ENCODE results near the gene ABHD16A. TPM values are rescaled to one million over a fixed set of nuclear protein-coding genes. Genes with fewer than 3 reads are reported as not detected.

ABHD16A gene
- polyA plus RNA-seq, 4 donors: 34.6 to 63.8 (median 50.3) TPM

DNA sequence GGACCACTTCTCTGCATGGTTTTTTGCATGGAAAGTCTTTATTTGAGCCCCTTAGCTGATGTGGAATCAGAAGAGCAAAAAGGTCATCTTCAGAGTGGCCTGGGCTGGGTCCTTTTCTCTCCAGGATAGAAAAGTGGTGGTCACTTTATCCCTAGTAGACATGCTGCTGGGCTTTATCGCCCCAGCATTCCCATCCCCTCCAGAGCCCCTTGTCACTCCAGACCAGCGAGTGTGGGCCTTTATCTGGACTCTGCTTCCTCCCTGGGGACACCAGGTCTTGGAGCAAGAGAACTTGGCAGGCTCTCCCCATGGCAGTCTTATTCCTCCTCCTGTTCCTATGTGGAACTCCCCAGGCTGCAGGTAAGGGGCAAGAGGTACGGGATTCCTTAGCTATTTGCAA, 3.5 kb upstream of the ABHD16A start, which contains the start of gene LY6G6F:
Gene LY6G6F (plus strand): TSS at position 268 of the 400 bp plus-strand sequence. CDS start 41 bp downstream, at position 309.
- no peaks in the 10 kb centered on the region for H3K9me3 ChIP-seq (ENCODE audit: control insufficient read depth in 2 of 2, insufficient read depth in 1 of 2, low read depth in 1 of 2, low read length in 1 of 2)
- FAIRE-seq (no peak), DNase-seq (no peak)
- no peak within 1 kb of the TSS for H3K27ac ChIP-seq (ENCODE audit: low read depth in 1 of 3, low read length in 2 of 3)
- 60 to 68% (median 65%) methylated on average over 3 of the region's 3 CpGs for WGBS, 3 donors
- no peak within 1 kb of the TSS for H3K4me3 ChIP-seq (ENCODE audit: low read depth in 1 of 3, low read length in 3 of 3)
- peaks cover 2 to 16% (median 4%) of the 10 kb centered on the region in 3 donors for H3K4me1 ChIP-seq (ENCODE audit: control insufficient read depth in 3 of 3, insufficient read depth in 2 of 3, low read depth in 1 of 3, low read length in 2 of 3)
- H3K36me3 ChIP-seq (ENCODE audit: control insufficient read depth in 3 of 3, insufficient read depth in 2 of 3, low read depth in 1 of 3, low read length in 3 of 3): peaks cover 0 to 8% (median 0%) of the 10 kb centered on the region in 3 donors
- H3K27me3 ChIP-seq (ENCODE audit: control insufficient read depth in 3 of 3, insufficient read depth in 3 of 3, low read length in 3 of 3): no peaks in the 10 kb centered on the region

GRCh38 chr6:31705931-31706330, 2.8 kb upstream of the ABHD16A start:
- Histone ChIP-seq H3K36me3 (ENCODE audit: control insufficient read depth in 3 of 3, insufficient read depth in 2 of 3, low read depth in 1 of 3, low read length in 3 of 3) (peaks cover 0 to 11% (median 0%) of the 10 kb centered on the region in 3 donors), H3K4me3 (ENCODE audit: low read depth in 1 of 3, low read length in 3 of 3) (no peak overlapping the region), H3K4me1 (ENCODE audit: control insufficient read depth in 3 of 3, insufficient read depth in 2 of 3, low read depth in 1 of 3, low read length in 2 of 3) (peaks cover under 1 to 19% (median 2%) of the 10 kb centered on the region in 3 donors), H3K9me3 (ENCODE audit: control insufficient read depth in 2 of 2, insufficient read depth in 1 of 2, low read depth in 1 of 2, low read length in 1 of 2) (no peaks in the 10 kb centered on the region), H3K27me3 (ENCODE audit: control insufficient read depth in 3 of 3, insufficient read depth in 3 of 3, low read length in 3 of 3) (no peaks in the 10 kb centered on the region), H3K27ac (ENCODE audit: low read depth in 1 of 3, low read length in 2 of 3) (no peak overlapping the region)
- FAIRE-seq: no peak
- DNase-seq: no peak
- WGBS, 3 donors: 89 to 90% (median 90%) methylated on average over 5 to 6 of the region's 6 CpGs

GRCh38 chr6:31702405-31702818, 712 bp downstream of the ABHD16A start:
- Histone ChIP-seq H3K36me3 (ENCODE audit: control insufficient read depth in 3 of 3, insufficient read depth in 2 of 3, low read depth in 1 of 3, low read length in 3 of 3) (peaks cover 0 to 32% (median 3%) of the 10 kb centered on the region in 3 donors), H3K4me3 (ENCODE audit: low read depth in 1 of 3, low read length in 3 of 3) (peak overlapping the region; percentile 46 to 88 (median 69)), H3K9me3 (ENCODE audit: control insufficient read depth in 2 of 2, insufficient read depth in 1 of 2, low read depth in 1 of 2, low read length in 1 of 2) (no peaks in the 10 kb centered on the region), H3K27ac (ENCODE audit: low read depth in 1 of 3, low read length in 2 of 3) (peak overlapping the region; percentile 97 to 98 (median 98)), H3K27me3 (ENCODE audit: control insufficient read depth in 3 of 3, insufficient read depth in 3 of 3, low read length in 3 of 3) (no peaks in the 10 kb centered on the region), H3K4me1 (ENCODE audit: control insufficient read depth in 3 of 3, insufficient read depth in 2 of 3, low read depth in 1 of 3, low read length in 2 of 3) (peaks cover 0 to 21% (median 4%) of the 10 kb centered on the region in 3 donors)
- WGBS, 3 donors: 1% methylated on average over 10 of the region's 10 CpGs
- DNase-seq (no peak), FAIRE-seq (no peak)

DNA sequence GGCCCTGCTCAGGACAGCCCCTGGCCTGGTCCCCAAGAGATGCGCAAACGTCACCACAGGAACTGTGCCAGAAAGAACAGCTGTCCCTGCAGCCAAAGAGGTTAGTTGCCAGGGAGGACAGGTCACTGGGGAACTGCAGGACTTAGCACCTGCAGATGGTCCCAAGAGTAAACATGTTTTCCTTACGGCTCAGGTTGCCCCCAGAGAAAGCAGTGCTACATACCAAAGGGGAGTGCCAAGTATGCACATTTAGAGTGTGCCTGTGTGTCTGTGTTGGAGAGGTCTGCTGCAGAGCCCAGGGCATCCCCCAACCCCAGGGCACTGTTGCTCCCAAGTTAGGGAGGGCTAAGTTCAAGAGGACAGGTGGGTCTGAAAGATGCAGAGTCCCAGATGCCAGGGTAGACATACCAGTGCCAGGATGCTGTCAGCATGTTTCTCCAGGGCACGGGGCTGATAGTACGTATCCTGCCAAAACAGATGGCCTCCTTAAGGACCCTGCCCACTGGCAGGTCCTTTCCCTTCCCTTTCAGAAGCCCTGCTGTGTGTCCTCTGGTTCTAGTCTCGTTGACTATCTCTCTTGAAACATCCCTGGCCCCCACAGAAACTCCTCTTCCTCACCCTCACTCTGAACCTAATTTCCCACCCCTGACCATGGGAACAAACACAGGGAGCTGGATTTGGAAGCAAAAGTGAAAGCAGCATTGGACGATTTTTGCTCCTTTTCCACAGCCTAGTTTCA, 1.3 kb downstream of the ABHD16A start:
- DNase-seq: peak; percentile 49 to 55
- WGBS, 3 donors: 19 to 27% (median 25%) methylated on average over 7 of the region's 7 CpGs
- Histone ChIP-seq H3K27ac (ENCODE audit: low read depth in 1 of 3, low read length in 2 of 3) (peak overlapping the region in 2 of 3 donors; percentile 97 to 98), H3K9me3 (ENCODE audit: control insufficient read depth in 2 of 2, insufficient read depth in 1 of 2, low read depth in 1 of 2, low read length in 1 of 2) (no peaks in the 10 kb centered on the region), H3K4me1 (ENCODE audit: control insufficient read depth in 3 of 3, insufficient read depth in 2 of 3, low read depth in 1 of 3, low read length in 2 of 3) (peaks cover 0 to 21% (median 4%) of the 10 kb centered on the region in 3 donors), H3K4me3 (ENCODE audit: low read depth in 1 of 3, low read length in 3 of 3) (peak overlapping the region; percentile 46 to 88 (median 69)), H3K27me3 (ENCODE audit: control insufficient read depth in 3 of 3, insufficient read depth in 3 of 3, low read length in 3 of 3) (no peaks in the 10 kb centered on the region), H3K36me3 (ENCODE audit: control insufficient read depth in 3 of 3, insufficient read depth in 2 of 3, low read depth in 1 of 3, low read length in 3 of 3) (peaks cover 0 to 36% (median 4%) of the 10 kb centered on the region in 3 donors)
- FAIRE-seq: no peak

GRCh38 chr6:31700740-31701401, 2.3 kb downstream of the ABHD16A start:
- no peaks in the 10 kb centered on the region for H3K27me3 ChIP-seq (ENCODE audit: control insufficient read depth in 3 of 3, insufficient read depth in 3 of 3, low read length in 3 of 3)
- H3K9me3 ChIP-seq (ENCODE audit: control insufficient read depth in 2 of 2, insufficient read depth in 1 of 2, low read depth in 1 of 2, low read length in 1 of 2): no peaks in the 10 kb centered on the region
- no peak overlapping the region for H3K4me3 ChIP-seq (ENCODE audit: low read depth in 1 of 3, low read length in 3 of 3)
- peak overlapping the region in 2 of 3 donors; percentile 21 to 39 for H3K27ac ChIP-seq (ENCODE audit: low read depth in 1 of 3, low read length in 2 of 3)
- FAIRE-seq (no peak), DNase-seq (peak in 1 of 2 donors; percentile 50)
- peaks cover 0 to 45% (median 4%) of the 10 kb centered on the region in 3 donors for H3K36me3 ChIP-seq (ENCODE audit: control insufficient read depth in 3 of 3, insufficient read depth in 2 of 3, low read depth in 1 of 3, low read length in 3 of 3)
- H3K4me1 ChIP-seq (ENCODE audit: control insufficient read depth in 3 of 3, insufficient read depth in 2 of 3, low read depth in 1 of 3, low read length in 2 of 3): peaks cover 0 to 21% (median 4%) of the 10 kb centered on the region in 3 donors
- WGBS, 3 donors: 45 to 72% (median 64%) methylated on average over 5 of the region's 5 CpGs

DNA sequence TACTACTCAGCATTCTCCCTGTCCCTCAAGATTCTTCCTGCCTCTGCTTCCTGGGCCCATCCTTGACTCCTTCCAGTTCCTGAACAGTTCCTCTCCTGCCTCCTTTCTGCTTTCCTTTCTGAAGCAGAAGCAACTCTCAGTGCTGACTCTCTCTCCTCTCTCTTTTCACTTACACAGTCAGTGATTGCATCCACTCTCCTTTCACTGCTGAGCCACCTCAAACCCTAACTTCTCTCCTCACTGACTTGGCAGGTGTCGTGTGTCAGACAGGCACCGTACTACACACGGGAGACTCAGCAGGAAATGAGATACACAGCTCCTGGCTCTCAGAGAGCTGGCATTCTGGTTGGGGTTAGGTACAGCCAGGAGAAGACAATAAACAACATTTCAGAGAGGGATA, 5.6 kb downstream of the ABHD16A start:
- Histone ChIP-seq H3K9me3 (ENCODE audit: control insufficient read depth in 2 of 2, insufficient read depth in 1 of 2, low read depth in 1 of 2, low read length in 1 of 2) (no peaks in the 10 kb centered on the region), H3K4me3 (ENCODE audit: low read depth in 1 of 3, low read length in 3 of 3) (no peak overlapping the region), H3K27ac (ENCODE audit: low read depth in 1 of 3, low read length in 2 of 3) (no peak overlapping the region), H3K36me3 (ENCODE audit: control insufficient read depth in 3 of 3, insufficient read depth in 2 of 3, low read depth in 1 of 3, low read length in 3 of 3) (peaks cover 7 to 76% (median 9%) of the 10 kb centered on the region in 3 donors), H3K4me1 (ENCODE audit: control insufficient read depth in 3 of 3, insufficient read depth in 2 of 3, low read depth in 1 of 3, low read length in 2 of 3) (peaks cover 0 to 18% (median 4%) of the 10 kb centered on the region in 3 donors), H3K27me3 (ENCODE audit: control insufficient read depth in 3 of 3, insufficient read depth in 3 of 3, low read length in 3 of 3) (no peaks in the 10 kb centered on the region)
- 47 to 62% (median 48%) methylated on average over 3 of the region's 3 CpGs for WGBS, 3 donors
- DNase-seq (no peak), FAIRE-seq (no peak)

DNA sequence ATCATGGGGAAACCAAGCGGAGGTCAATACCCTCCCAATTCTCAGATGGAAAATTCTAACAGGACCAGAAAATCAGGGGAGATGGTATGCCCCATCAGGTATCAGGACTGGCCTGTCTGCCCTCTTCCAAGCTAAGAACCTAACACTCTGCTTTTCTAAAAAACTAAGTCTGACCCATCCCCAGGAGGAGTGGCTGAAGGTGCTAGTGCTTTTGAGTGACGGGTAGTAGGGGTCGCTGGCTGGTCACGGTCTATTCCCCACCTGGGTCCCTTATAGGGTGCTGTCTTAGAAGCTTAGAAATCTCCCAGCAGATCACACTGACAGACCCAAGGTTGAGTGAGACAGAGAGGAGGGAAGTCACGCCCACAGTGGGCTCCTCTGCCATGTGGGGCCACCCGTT, 9.6 kb downstream of the ABHD16A start:
- WGBS, 3 donors: 93 to 95% (median 94%) methylated on average over 6 of the region's 6 CpGs
- H3K4me3 ChIP-seq (ENCODE audit: low read depth in 1 of 3, low read length in 3 of 3): no peak overlapping the region
- peaks cover 9 to 86% (median 14%) of the 10 kb centered on the region in 3 donors for H3K36me3 ChIP-seq (ENCODE audit: control insufficient read depth in 3 of 3, insufficient read depth in 2 of 3, low read depth in 1 of 3, low read length in 3 of 3)
- DNase-seq (no peak), FAIRE-seq (no peak)
- no peaks in the 10 kb centered on the region for H3K9me3 ChIP-seq (ENCODE audit: control insufficient read depth in 2 of 2, insufficient read depth in 1 of 2, low read depth in 1 of 2, low read length in 1 of 2)
- peaks cover 0 to 15% (median 0%) of the 10 kb centered on the region in 3 donors for H3K4me1 ChIP-seq (ENCODE audit: control insufficient read depth in 3 of 3, insufficient read depth in 2 of 3, low read depth in 1 of 3, low read length in 2 of 3)
- H3K27ac ChIP-seq (ENCODE audit: low read depth in 1 of 3, low read length in 2 of 3): no peak overlapping the region
- no peaks in the 10 kb centered on the region for H3K27me3 ChIP-seq (ENCODE audit: control insufficient read depth in 3 of 3, insufficient read depth in 3 of 3, low read length in 3 of 3)

DNA sequence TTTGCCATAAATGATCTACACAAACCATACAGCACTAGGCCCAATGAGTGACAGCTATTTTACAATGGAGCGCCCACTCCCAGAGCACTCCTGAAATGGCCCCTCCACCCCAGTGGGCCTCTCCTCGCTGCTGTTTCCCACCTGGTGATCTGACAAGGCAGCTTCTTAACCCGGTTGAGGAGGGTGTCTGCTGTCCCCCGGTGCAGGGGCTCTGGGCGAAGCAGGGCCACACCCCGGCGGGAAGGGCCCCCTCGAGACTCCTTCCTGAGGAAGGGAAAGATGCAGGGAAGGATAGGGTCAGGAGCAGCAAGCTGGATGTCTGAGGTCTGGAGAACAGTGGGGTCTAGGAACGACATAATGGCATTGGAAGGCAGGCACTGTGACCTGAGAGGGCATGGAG, 10.2 kb downstream of the ABHD16A start:
- H3K4me1 ChIP-seq (ENCODE audit: control insufficient read depth in 3 of 3, insufficient read depth in 2 of 3, low read depth in 1 of 3, low read length in 2 of 3): peaks cover 0 to 15% (median 0%) of the 10 kb centered on the region in 3 donors
- H3K9me3 ChIP-seq (ENCODE audit: control insufficient read depth in 2 of 2, insufficient read depth in 1 of 2, low read depth in 1 of 2, low read length in 1 of 2): no peaks in the 10 kb centered on the region
- FAIRE-seq (no peak), DNase-seq (no peak)
- peaks cover 9 to 91% (median 14%) of the 10 kb centered on the region in 3 donors for H3K36me3 ChIP-seq (ENCODE audit: control insufficient read depth in 3 of 3, insufficient read depth in 2 of 3, low read depth in 1 of 3, low read length in 3 of 3)
- H3K27me3 ChIP-seq (ENCODE audit: control insufficient read depth in 3 of 3, insufficient read depth in 3 of 3, low read length in 3 of 3): no peaks in the 10 kb centered on the region
- no peak overlapping the region for H3K27ac ChIP-seq (ENCODE audit: low read depth in 1 of 3, low read length in 2 of 3)
- WGBS, 3 donors: 91 to 96% (median 93%) methylated on average over 8 to 9 of the region's 9 CpGs
- no peak overlapping the region for H3K4me3 ChIP-seq (ENCODE audit: low read depth in 1 of 3, low read length in 3 of 3)

Data from small intestine (tissue), 7 donors.